ENCODE results near the gene HNF4A. TPM values are rescaled to one million over a fixed set of nuclear protein-coding genes. Genes with fewer than 3 reads are reported as not detected.
"Not testable (repeated sequence)": the region's sequence is repeated elsewhere in the genome, so short reads cannot be mapped to it uniquely, and the experiment has no call there.

The HNF4A gene
- polyA plus RNA-seq (ENCODE audit: insufficient read length): not detected

DNA sequence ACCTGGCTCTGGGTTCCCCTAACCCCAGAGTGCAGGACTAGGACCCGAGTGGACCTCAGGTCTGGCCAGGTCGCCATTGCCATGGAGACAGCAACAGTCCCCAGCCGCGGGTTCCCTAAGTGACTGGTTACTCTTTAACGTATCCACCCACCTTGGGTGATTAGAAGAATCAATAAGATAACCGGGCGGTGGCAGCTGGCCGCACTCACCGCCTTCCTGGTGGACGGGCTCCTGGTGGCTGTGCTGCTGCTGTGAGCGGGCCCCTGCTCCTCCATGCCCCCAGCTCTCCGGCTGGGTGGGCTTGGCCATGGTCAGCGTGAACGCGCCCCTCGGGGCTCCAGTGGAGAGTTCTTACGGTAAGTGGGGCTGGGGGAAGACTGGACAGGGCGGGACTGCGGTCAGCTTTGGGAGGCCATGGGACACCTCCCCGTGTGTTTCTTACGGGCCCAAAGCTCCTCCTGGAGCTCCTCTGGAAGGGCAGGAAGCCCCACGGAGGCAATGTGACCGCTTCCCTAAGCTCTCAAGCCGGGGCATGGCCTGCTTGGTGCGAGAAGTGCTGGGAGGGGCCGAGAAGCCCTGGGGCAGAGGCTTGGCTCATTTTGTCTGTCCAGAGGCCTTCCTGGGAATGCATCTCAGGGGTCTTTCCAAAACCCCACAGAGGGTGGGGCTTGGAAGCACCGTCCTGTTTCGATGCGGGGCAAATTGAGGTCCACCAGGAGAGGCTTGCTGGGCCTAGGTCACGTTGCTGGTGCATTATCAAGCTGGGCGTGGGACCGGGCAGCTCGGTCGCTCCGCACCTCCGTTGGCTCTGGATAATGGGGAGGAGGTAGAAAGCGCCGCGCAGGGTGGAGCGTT, at the start of gene HNF4A:
HNF4A (plus strand) TSS at position 202 of the 855 bp plus-strand sequence; CDS start at position 308, 106 bp downstream.
- DNase-seq (ENCODE audit: low read depth): no peak

DNA sequence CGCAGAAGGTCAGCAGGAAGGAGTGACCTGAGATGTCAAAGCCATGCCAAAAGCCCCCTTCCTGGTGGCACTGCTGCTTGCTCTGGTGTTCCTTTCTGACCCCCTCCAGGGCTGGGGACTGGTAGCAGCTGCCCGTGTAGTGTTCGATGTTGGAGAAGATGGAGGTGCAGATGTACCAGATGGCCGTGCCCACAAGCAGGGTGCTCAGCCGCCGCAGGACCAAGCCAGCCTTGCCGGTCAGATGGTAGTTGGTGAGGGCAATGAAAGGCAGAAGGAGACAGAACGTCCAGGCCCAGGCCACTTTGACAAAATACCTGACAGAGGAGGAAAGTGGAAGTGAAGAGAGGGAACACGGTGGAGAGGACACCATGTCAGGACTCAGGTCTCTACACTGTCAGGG, 48.6 kb upstream of the HNF4A start:
- no peak for DNase-seq (ENCODE audit: low read depth)

DNA sequence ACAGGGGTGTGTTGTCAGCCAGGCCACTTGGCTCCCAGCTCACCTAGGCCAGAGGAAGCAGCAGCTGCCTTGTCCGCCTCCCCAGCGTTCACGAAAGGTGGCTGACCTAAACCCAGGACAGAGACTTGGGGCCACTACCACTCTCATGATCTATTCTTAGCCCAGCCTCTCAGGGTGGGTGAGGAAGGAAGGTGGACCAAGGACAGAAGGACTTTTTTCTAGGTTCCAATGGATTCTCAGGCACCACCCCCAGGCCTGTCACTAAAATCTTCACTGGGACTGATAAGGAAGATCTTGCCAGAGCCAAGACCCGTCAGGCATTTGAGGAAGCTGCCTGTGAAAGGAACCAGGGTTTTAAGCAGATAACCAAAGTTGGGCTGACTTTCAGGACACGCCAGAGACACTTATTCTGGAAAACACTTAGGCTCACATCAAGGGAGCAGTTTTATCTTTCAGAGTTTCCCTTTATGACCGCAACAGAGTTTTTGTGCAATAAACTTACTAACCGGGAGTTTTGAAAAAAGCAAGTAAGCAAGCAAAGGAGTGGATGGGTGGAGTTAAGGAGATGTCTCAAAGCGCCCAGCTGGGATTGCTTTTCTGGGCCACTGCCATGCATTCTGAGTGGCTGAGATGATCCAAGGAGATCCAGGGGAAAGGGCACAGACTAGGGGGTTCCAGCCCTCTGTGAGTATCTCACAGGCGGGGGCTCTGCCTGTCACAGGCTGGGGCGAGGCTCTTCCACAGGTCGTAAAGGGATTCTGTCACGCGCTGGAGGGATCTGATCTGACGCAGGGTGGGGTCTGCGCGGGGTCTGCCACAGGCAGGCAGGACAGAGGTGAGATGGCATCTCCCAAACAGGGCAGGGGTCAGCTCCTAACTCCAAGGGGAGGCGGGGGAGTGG, 45.5 kb upstream of the HNF4A start:
- no peak for DNase-seq (ENCODE audit: low read depth)

DNA sequence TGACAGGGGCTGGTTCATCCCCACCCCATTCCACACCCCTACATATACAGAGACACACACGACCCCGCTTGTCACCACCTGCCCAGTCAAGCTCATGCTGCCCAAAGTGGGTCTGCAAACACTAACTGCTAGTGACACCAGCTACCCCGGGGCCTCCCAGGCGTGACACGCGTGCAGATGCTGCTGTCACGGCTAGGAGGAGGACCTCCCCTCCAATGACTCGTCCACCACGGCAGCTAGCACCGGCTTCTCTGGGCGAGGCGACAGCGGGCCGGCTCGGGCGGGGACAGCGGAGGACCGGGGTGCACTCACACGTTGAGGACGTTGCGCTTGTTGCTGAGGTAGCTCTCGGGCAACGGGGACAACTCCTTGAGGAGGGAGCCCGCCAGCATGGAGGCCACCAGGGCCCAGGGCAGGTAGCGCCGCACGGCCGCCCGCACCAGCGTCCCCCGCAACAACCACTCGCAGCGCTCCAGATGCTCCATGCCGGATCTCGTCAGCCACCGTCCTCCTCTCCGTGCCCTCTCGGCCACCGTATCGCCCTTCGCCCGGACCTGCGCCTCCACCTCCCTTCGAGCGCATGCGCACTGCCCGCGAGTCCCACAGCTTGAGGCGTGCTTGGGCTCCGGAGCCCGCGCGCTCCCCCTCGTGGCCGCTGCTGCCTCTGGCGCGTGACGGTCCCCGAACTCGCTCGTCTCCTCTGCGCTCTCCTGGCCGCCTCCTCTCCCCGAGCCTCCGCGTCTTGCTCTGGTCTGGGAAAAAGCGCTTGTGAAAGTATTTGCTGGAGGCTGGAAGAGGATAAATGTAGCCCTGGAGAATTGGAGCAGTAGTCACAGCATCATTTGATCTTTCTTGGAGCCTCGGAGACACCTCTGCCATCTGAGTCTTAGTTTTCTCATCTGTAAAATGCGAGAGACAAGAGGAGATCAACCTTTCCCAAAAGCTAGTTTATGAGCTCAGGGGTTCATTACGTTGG, 44.5 kb upstream of the HNF4A start, which contains the start of gene FITM2:
FITM2 (minus strand) TSS at position 539 of the 976 bp plus-strand sequence; CDS start at position 485, 54 bp downstream.
- peak; percentile 93 for DNase-seq (ENCODE audit: low read depth)

DNA sequence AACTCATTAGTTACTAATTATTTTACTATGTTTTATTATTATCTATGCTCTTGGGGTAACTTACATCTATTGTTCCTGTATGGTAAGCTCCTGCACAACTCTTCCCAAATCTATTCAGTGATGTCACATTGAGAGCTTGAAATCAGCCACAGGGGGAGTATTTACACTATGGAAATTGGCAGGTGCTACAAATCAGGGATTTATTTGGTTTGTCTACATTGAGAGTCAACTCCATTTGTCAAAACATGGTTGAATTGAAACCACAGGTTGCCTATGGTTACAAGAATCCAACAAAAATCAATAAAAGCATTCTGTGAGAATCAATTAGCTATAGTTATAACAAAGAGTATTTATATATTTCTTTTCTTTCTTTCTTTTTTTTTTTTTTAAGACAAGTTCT, 40.6 kb upstream of the HNF4A start:
- no peak for DNase-seq (ENCODE audit: low read depth)

DNA sequence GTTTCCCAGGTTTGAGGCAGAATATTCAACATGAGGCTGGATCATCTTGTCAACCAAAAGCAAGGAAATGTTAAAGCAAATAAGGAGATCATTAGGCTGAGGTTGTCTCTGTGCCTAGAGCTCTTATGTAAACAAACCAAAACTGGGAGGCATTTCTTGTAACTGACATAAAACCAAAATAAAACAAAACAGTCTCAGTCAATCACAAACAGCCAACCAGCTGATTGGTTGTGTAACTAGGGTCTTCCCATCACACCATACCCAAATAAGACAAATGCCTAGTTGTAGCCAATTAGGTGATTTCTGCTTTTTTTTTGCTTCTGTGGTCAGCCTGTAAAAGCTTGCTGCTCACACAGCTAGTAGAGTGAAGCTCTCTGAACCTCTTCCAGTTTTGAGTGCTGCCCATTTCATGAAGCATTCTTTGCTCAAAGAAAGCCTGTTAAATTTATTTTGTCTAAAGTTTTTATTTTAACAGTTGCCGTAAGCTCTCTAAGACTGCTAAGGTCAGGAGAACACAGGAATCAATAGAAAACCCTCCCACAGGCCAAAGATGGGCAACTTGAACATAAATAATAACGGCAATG, 35.6 kb upstream of the HNF4A start:
- no peak for DNase-seq (ENCODE audit: low read depth)

DNA sequence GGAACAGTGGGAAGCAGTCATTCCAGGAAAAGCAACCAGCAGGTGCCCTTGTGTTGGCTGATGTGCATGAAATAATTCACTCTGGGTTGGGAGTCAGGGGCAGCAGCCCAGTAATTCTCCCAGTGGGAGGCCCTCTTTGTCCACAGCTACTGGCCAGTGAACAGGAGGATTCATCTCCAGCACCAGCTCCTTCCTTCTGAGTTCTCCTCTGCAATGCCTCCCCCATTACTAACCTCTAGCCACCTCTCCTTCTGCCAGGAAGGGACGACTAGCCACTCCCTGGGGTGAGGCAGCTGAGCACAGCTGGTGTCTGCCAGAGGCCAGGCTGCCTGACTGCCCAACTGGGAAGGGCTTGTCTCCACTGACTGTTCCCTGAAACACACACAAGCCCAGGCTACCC, 31.2 kb upstream of the HNF4A start:
- DNase-seq (ENCODE audit: low read depth): no peak

DNA sequence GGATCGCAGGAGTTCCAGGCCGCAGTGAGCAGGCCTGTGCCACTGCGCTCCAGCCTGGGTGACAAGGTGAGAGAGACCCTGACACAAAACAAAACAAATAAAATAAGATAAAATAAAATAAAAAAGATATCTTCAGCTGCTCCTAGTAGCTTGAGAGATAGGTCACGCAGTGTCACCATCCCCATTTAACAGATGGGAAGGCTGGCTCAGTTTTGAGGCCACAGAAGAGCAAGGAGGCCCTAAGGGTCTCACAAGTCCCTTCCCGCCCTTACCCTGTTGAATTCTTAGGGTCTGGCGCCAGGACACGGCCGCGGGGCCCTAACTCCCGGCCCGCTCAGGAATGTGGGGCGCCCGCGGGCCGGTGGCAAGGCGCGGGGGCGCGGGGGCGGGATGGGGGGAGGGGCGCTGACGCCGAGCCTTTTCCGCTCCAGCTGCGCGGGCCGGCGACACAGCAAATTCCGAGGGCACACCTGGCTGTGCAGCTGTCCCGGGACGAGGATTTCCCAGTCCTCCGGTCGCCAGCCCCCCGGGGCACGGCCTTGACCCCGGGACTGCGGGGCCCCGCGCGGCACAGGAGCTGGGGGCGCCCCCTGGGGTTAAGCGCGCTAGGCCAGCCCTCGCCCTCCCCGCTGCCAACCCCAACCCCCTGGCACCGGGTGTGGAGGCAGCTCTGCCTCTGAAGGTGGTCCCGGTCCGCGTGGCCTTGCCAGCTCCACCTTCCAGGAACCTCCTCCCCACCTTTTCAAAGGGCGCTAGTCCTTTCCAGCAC, 28.9 kb upstream of the HNF4A start:
- DNase-seq (ENCODE audit: low read depth): no peak

DNA sequence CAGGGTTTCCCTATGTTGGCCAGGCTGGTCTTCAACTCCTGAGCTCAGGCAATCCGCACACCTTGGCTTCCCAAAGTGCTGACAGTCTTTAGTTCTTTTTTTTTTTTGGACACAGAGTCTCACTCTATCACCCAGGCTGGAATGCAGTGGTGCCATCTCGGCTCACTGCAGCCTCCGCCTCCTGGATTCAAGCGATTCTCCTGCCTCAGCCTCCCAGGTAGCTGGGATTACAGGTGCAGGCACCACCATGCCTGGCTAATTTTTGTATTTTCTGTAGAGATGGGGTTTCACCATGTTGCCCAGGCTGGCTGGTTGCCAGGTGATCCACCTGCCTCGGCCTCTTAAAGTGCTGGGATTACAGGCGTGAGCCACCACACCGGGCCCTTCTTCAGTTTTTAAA, 27.8 kb upstream of the HNF4A start:
- not testable (repeated sequence) for DNase-seq (ENCODE audit: low read depth)

DNA sequence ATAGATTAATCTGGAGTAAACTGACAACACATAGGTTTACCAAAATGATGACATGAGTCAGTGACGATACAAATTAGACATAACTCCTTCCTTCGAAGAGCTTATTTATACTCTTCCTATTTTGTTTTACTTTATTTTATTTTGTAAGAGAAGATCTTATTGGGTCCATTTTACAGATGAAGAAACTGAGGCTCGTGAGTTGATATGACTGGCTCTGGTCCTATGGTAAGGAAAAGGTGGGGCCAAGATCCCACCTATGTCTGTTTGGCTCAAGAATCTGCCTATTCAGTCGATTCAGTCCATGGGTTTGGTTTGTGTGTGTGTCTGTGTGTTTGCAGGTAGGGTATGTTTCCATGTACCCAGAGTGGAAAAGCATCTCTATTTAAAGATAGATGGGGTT, 27.1 kb upstream of the HNF4A start:
- no peak for DNase-seq (ENCODE audit: low read depth)

DNA sequence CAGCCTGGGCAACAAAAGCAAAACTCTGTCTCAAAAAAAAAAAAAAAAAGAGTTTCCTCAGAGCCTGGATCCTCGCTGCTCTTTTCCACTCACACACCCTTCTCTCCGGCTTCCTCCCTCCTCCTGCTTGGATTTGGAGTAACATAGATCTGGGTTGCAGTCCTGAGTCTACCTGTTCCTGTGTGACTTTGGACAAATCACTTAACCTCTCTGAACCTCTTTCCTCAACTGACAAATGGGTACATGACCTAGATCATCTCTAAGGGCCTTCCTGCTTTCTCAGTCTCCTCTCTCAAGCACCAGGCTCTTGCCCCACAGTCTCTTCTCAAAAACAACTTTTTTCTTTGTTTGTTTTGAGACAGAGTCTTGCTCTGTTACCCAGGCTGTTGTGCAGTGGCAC, 24.3 kb upstream of the HNF4A start:
- no peak for DNase-seq (ENCODE audit: low read depth)

DNA sequence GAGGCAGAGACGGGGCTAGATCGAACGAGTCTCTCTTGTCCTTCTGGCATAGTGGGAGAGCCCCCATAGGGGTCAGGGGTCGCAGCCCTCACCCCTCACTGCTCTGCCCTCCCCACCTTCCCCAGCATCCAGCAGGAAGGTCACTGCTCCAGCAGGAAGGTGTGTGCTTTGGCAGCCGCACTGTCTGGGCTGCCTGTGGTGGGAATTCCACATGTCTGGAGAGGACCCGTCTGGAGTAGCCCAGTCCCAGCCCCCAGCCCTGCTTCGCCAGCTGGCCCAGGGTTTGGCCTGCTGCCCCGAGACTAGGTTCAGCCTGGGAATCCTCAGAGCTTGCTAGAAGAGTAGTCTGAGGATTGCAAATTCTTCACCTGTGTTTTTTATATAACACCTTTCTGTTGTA, 21.2 kb upstream of the HNF4A start:
- no peak for DNase-seq (ENCODE audit: low read depth)

DNA sequence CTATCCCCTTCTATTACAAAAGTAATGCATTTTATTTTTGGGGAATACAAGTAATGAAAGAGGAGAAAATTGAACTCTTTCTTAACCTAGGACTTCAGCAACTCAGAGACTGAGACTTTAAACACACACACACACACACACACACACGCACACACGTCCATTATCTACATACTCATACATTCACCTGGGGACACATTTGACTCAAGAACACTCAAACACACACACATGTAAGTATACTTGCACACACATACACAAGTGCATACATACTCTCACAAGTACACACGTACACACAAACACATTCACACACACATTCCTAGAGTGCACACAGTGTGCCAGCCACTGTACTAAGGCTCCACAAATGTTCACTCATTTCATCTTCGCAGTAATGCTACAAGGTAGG, 20.8 kb upstream of the HNF4A start:
- DNase-seq (ENCODE audit: low read depth): no peak

DNA sequence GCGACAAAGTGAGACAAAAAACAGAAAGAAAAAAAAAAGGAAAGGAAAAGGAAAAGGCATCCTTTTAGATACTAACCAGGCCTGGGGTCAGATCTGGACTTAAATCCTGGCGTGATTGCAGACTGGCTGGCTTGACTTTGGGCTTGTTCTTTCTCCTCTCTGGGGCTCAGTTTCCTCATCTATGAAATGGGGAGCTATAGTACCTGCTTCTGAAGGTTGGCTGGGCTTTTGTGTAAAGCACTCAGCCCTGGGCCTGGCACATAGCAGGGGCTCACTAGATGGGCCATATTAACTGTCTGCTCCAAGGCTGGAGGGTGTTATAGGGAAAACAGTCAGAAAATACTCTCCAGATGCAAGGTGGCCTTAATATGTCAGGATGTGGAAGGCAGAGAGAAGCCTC, 19.8 kb upstream of the HNF4A start:
- DNase-seq (ENCODE audit: low read depth): no peak

DNA sequence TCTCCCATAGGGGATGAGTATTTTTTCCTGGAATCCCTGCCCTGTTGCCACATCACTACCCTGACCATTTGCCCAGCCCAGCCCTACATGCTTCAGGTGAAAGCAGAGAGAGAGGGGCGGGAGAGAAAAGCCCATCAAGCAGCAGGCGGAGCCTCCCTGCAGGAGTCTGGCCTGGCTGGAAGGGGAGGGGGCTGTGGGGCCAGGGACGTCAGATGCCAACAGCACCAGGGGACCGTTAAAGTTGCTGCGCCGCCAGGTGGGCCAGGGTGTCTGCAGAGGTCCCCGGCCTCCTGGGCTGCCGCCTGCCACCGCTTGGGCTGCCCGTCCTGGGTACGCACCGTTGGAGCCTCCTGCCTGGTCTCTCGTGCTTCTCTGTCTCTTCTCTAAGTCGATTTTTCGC, 19.4 kb upstream of the HNF4A start:
- no peak for DNase-seq (ENCODE audit: low read depth)

DNA sequence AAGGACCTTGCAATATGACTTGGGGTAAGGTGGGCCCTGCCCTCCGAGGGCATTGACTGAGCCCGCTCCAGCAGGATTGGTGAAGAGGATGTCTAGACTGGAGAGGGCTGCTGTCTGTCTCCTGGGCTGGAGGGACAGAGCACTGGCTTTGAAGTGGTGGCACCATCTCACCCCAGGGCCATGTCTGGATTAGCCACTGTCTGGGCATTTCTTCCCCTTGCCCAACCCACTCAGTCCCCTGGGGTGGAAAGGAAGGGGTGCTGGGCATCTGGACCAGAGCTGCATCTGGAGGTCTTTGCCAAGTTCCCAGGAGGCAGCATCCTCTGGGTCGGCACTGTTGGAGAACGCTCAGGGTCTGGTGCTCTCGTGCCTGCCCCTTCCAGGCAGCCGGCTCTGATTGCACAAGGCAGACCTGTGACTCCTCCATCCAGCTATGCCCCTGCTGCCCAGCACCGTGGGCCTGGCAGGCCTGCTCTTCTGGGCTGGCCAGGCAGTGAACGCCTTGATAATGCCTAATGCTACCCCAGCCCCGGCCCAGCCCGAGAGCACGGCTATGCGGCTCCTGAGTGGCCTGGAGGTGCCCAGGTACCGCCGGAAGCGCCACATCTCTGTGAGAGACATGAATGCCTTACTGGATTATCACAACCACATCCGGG, 18.6 kb upstream of the HNF4A start, which contains the start of gene R3HDML:
R3HDML (plus strand) TSS at position 319 of the 656 bp plus-strand sequence; CDS start at position 434, 115 bp downstream.
- no peak for DNase-seq (ENCODE audit: low read depth)

DNA sequence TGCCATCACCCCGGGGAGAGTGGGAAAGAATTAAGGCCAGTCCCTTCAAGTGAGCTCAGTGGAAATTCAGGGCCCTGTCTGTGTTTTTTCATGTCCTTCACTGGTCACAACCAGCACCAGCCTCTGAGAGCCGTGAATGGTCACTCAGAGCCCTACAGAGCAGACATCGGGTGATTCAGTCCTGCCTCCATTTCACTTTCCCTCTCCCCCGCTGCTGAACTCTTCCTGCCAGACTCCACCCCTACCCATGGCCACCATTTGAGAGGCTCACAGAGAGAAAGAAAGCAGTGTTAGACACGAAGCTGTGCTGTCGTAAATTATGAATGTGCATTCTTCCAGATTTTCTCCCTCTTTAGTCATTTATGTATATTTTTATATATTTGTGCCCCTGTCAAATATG, 13.3 kb upstream of the HNF4A start:
- DNase-seq (ENCODE audit: low read depth): no peak

DNA sequence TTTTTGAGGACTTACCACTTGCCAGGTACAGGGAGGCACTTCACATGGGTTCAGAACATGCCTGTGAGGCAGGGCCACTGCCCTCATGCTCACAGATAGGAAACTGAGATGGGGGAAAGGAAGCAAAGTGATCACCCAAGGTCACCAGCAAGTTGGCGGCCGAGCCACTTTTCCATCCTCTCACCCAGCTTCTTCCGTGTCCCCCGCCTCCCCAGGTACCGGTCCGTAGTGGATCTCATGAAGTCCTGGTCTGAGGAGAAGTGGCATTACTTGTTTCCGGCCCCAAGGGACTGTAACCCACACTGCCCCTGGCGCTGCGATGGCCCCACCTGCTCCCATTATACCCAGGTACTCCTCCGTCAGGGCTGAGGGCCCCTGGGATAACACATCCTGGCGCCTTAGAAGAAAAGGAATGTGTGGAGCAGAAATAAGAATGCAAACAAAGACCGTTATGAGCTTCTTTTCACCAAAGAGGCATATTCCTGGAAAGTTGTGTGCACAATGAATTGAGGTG, 12.3 kb upstream of the HNF4A start:
- DNase-seq (ENCODE audit: low read depth): no peak

DNA sequence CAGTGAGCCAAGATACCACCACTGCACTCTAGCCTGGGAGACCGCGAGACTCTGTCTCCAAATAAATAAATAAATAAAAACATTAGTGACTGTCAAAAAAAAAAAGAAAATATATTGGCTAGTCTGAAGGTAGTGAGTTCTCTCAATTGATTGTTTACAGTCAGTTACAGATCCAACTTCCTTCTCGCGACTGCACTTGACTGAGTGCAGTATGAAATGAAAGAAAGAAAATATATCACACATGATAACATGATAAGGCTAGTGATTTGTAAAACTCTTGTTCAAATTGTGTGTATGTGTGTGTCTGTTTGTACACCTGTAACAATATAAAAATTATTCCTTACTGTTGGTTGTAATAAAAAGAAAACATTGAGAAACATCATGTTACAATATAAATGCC, 10.8 kb upstream of the HNF4A start:
- DNase-seq (ENCODE audit: low read depth): no peak

All from forelimb muscle (tissue), 1 donor.